ENCODE results near the gene POGZ. TPM values are rescaled to one million over a fixed set of nuclear protein-coding genes. Genes with fewer than 3 reads are reported as not detected.
"Not testable (repeated sequence)": the region's sequence is repeated elsewhere in the genome, so short reads cannot be mapped to it uniquely, and the experiment has no call there.

POGZ gene
- total RNA-seq, 1 experiment from 2014 or later, result 39.5 TPM

DNA sequence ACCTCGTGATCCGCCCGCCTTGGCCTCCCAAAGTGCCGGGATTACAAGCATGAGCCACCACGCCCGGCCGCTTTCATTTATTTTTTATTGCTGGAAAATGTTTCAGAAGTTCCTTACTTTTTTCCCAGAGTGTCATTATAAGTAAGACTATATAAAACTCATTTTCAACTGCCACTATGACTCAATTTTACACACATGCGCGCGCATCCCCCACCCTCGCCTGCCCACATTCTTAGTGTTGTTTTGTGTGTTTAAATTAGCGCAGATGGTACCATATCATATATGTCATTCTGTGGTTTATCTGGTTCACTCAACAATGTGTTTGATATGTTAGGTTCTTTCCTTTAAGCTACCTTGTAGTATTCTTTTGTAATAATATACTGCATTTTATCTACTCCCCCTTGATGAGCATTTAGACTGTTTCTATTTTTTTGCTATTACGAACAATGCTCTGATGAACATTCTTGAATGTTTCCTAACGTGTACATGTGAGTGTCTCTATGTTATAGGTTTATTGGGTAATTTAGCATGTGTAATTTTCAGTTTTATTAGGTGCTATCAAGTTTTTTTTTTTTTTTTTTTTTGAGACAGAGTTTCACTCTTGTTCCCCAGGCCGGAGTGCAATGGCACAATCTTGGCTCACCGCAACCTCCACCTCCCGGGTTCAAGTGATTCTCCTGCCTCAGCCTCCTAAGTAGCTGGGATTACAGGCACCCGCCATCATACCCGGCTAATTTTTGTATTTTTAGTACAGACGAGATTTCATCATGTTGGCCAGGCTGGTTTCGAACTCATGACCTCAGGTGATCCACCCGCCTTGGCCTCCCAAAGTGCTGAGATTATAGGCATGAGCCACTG lies 68.8 kb downstream of the POGZ start:
- H3K27ac ChIP-seq; H3K4me3 ChIP-seq; H3K9me3 ChIP-seq (replicated peaks); H3K27me3 ChIP-seq; H3K4me1 ChIP-seq; H3K36me3 ChIP-seq; DNase-seq: not testable (repeated sequence)

DNA sequence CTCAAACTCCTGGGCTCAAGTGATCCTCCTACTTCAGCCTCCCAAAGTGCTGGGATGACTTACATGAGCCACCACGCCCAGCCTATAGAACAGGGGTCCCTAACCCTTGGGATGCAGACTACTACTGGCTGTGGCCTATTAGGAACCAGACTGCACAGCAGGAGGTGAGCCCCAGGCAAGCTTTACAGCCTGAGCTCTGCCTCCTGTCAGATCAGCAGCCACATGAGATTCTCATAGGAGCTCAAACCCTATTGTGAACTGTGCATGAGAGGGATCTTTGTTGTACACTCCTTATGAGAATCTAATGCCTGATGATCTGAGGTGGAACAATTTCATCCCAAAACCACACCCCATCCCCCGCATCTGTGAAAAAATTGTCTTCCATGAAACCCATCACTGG lies 73.3 kb downstream of the POGZ start:
- H3K36me3 ChIP-seq, result no peaks in the 10 kb centered on the region
- no peak overlapping the region for H3K4me3 ChIP-seq
- no peak for DNase-seq
- H3K4me1 ChIP-seq, result no peaks in the 10 kb centered on the region
- H3K27me3 ChIP-seq, result no peaks in the 10 kb centered on the region
- H3K9me3 ChIP-seq (replicated peaks), result no peaks in the 10 kb centered on the region
- H3K27ac ChIP-seq, result no peak overlapping the region

GRCh38 chr1:151384584-151384983 lies 74.7 kb downstream of the POGZ start:
- Histone ChIP-seq H3K27ac (no peak overlapping the region), H3K36me3 (no peaks in the 10 kb centered on the region), H3K9me3 (replicated peaks) (no peaks in the 10 kb centered on the region), H3K4me1 (no peaks in the 10 kb centered on the region), H3K4me3 (no peak overlapping the region), H3K27me3 (no peaks in the 10 kb centered on the region)
- no peak for DNase-seq

- no peaks in the 10 kb centered on the region for H3K27me3 ChIP-seq
- peaks cover 4% of the 10 kb centered on the region for H3K4me1 ChIP-seq
- H3K36me3 ChIP-seq, result no peaks in the 10 kb centered on the region
- H3K4me3 ChIP-seq, result no peak overlapping the region
- no peaks in the 10 kb centered on the region for H3K9me3 ChIP-seq (replicated peaks)
- H3K27ac ChIP-seq, result no peak overlapping the region
- no peak for DNase-seq
These were observed 82.0 kb downstream of the POGZ start for GRCh38 chr1:151377150-151377884.

DNA sequence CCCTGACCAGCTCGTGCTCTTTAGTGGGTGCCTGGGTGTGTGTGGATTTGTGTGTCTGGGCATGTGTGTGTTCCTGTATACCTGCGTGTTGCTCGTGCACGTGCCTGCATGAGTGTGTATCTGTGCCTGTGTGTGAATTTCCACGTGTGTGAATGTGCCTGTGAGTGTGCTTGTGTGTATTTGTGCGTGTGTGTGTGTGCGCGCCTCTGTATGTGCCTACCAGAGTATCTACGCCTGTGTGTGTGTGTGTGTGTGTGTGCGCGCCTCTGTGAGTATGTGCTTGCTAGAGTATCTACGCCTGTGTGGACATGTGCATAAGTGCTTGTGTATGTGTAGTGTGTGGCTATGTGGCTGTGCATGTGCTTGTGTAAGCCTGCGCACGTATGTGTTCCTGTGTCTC lies 86.1 kb downstream of the POGZ start:
- Histone ChIP-seq H3K27ac (no peak overlapping the region), H3K4me3 (no peak overlapping the region), H3K27me3 (no peaks in the 10 kb centered on the region), H3K4me1 (peaks cover 19% of the 10 kb centered on the region), H3K36me3 (no peaks in the 10 kb centered on the region), H3K9me3 (replicated peaks) (no peaks in the 10 kb centered on the region)
- no peak for DNase-seq

DNA sequence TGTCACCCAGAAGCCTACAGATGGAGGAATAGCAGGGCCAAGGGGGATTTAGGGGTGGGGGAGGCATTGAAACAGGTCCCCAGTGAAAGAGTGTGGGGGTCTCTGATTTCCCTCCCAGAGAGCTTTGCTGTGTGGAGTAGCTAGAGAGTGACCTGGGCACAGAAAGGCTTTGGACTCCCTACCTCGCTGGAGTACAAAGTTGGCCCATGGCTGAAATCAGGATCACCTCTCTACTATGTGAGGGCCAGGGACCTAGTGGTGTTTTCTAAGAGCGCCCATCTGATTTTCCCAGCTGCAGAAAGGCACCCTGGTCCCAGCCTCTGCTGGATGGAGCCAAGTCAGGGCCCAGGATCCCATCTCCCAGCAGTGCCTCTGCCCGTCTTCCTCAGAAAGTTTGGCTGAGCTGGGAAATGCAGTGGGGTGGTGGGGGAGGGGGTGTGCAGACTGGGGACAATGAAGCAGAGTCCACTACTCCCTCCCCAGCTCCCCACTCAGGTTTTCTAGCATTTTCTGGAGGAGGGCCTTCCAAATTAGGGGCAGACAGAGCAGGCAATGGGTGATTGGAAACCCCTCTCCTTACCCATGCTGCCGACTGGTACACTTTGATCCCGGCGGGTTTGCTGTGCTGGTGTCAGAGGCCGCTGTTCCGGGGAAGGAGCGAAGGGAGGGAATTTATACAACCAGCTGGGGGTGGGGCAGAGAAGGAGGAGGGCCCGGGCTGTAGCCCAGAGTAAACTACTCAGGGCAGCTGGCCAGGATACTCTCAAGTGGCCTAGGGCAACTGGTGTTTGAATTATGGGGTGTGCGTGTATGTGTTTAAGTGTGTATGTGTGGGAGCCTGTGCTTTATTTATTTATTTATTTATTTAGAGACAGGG lies 87.0 kb downstream of the POGZ start, which contains the start of gene SELENBP1:
Gene SELENBP1, minus strand, starts transcription at position 648 of the 877 bp plus-strand sequence. Its CDS starts 64 bp downstream, at position 584.
- DNase-seq, result peak; percentile 81 to 88
- H3K36me3 ChIP-seq, result no peaks in the 10 kb centered on the region
- no peaks in the 10 kb centered on the region for H3K27me3 ChIP-seq
- H3K4me1 ChIP-seq, result peaks cover 19% of the 10 kb centered on the region
- no peaks in the 10 kb centered on the region for H3K9me3 ChIP-seq (replicated peaks)
- H3K27ac ChIP-seq, result peak within 1 kb of the TSS; percentile 11; the same call in 1 of the 2 replicates
- peak within 1 kb of the TSS; percentile 55 for H3K4me3 ChIP-seq

DNA sequence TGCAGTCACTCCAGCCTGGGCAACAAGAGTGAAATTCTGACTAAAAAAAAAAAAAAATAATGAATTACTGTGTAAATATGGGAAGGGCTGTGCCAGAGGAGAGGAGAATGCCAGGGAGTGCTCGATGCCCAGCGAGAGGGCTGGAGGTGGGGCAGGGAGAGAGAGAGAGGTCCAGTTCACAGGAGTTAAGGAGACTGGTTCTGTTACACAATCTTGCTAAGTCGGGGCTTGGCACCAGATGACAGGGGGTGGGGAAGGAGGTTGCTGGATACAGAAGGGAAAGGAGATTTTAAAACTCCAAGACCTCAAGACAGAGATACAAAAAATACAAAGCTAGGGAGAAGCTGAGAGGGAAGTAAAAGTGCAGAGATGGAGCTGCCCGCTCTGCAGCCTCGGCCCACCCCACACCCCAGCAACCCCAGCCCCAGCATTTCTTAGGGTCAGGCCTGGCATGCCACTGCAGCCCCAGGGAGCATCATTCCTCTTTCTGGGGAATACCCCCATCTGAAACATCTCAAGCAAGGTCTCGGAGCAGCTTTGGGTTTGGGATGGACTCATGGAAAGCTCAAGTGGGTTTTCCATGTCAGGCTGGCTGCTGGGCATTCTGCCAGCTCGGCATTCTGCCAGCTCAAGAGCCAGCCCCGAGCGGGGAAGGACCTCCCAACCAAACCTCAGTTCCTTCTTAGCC lies 87.8 kb downstream of the POGZ start:
- no peaks in the 10 kb centered on the region for H3K36me3 ChIP-seq
- H3K4me1 ChIP-seq, result peaks cover 19% of the 10 kb centered on the region
- no peaks in the 10 kb centered on the region for H3K9me3 ChIP-seq (replicated peaks)
- H3K27ac ChIP-seq, result no peak overlapping the region
- DNase-seq, result peak; percentile 42 to 83
- H3K4me3 ChIP-seq, result peak overlapping the region; percentile 55
- H3K27me3 ChIP-seq, result no peaks in the 10 kb centered on the region

- Histone ChIP-seq H3K27ac (no peak overlapping the region), H3K9me3 (replicated peaks) (no peaks in the 10 kb centered on the region), H3K36me3 (no peaks in the 10 kb centered on the region), H3K4me3 (no peak overlapping the region), H3K4me1 (peaks cover 19% of the 10 kb centered on the region), H3K27me3 (no peaks in the 10 kb centered on the region)
- peak in 1 of 2 experiments; percentile 33 for DNase-seq
These were observed 88.9 kb downstream of the POGZ start for GRCh38 chr1:151370211-151370911.

DNA sequence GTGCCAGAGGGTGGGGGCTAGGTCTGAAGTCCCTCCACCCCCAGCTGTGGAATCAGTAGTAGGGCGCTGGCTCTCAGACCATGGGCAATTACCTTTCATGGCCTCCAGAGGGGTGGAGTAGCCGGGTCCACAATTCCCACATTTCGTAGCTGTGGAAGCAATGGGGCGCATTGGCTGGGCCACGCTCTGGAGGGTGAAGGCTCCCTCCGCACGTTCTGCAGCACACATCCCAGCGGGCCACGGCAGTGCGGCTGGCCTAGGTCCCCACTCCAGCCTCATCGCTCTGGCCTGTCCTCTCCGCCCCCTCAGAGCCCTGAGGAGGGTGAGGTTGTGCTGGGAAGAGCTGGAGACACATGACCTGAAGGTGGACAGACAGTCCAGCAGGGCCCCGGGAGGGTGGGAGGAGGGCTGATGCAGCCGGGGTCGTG lies 89.7 kb downstream of the POGZ start:
- no peak for DNase-seq
- no peaks in the 10 kb centered on the region for H3K27me3 ChIP-seq
- H3K27ac ChIP-seq, result no peak overlapping the region
- no peak overlapping the region for H3K4me3 ChIP-seq
- H3K36me3 ChIP-seq, result no peaks in the 10 kb centered on the region
- H3K9me3 ChIP-seq (replicated peaks), result no peaks in the 10 kb centered on the region
- peaks cover 19% of the 10 kb centered on the region for H3K4me1 ChIP-seq

- DNase-seq, result no peak
- Histone ChIP-seq H3K36me3 (no peaks in the 10 kb centered on the region), H3K27me3 (no peaks in the 10 kb centered on the region), H3K4me1 (peaks cover 19% of the 10 kb centered on the region), H3K27ac (no peak overlapping the region), H3K4me3 (no peak overlapping the region), H3K9me3 (replicated peaks) (no peaks in the 10 kb centered on the region)
These were observed 90.0 kb downstream of the POGZ start for GRCh38 chr1:151369302-151369610.

- H3K36me3 ChIP-seq, result no peaks in the 10 kb centered on the region
- no peak for DNase-seq
- H3K9me3 ChIP-seq (replicated peaks), result no peaks in the 10 kb centered on the region
- no peak overlapping the region for H3K27ac ChIP-seq
- H3K4me1 ChIP-seq, result peaks cover 19% of the 10 kb centered on the region
- no peaks in the 10 kb centered on the region for H3K27me3 ChIP-seq
- H3K4me3 ChIP-seq, result no peak overlapping the region
These were observed 90.6 kb downstream of the POGZ start for GRCh38 chr1:151368393-151369301.

DNA sequence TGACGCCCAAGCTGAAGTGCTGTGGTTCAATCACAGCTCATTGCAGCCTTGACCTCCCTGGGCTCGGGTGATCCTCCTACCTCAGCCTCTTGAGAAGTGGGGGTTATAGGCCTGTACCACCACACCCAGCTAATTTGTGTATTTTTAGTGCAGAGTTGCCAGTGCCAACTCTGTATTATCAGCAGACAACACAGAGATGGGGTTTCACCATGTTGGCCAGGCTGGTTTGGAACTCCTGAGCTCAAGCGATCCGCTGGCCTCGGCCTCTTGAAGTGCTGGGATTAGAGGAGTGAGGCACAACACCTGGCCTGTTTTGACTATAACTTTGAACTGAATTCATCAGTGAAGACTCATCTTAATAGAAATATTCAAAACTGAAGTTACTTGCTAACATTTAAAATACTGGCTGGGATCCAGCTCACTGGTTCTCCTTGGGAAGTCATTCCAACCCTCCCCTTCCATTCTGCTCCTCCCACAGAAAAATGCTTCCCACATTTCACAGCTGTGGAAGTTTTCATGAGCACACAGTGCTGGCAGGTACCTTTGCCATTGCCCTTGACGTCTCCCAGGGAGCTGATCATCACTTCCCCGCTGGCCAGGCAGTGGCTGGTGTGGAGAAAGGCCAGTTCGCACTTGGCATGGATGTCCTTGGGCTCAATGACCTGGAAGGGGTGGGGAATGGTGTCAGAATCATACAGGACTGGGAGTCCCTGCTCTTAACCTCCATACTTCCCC lies 91.5 kb downstream of the POGZ start:
- Histone ChIP-seq H3K27me3 (no peaks in the 10 kb centered on the region), H3K27ac (no peak overlapping the region), H3K9me3 (replicated peaks) (no peaks in the 10 kb centered on the region), H3K36me3 (no peaks in the 10 kb centered on the region), H3K4me1 (peaks cover 16% of the 10 kb centered on the region), H3K4me3 (no peak overlapping the region)
- no peak for DNase-seq
